Measurements from ENCODE around the gene TTLL3. TPM values are rescaled to one million over a fixed set of nuclear protein-coding genes. Genes with fewer than 3 reads are reported as not detected.
"Not testable (repeated sequence)": the region's sequence is repeated elsewhere in the genome, so short reads cannot be mapped to it uniquely, and the experiment has no call there.

TTLL3 gene
- total RNA-seq, 1 donor from 2014 or later: 50.0 TPM

GRCh38 chr3:9863058-9863772, 53.2 kb downstream of the TTLL3 start:
- Histone ChIP-seq H3K36me3 (no peaks in the 10 kb centered on the region), H3K9me3 (no peaks in the 10 kb centered on the region), H3K27me3 (ENCODE audit: low read depth) (no peaks in the 10 kb centered on the region), H3K4me1 (peaks cover 35% of the 10 kb centered on the region), H3K4me3 (peak overlapping the region; percentile 53), H3K27ac (no peak overlapping the region)
- no peak for TF ChIP-seq CTCF (IDR thresholded peaks at IDR 0.05)
- intact Hi-C loops (cut with DNase I): no loop called here
- DNase-seq (no peak), ATAC-seq (no peak)

GRCh38 chr3:9864200-9864927, 54.3 kb downstream of the TTLL3 start:
- Histone ChIP-seq H3K27me3 (ENCODE audit: low read depth) (no peaks in the 10 kb centered on the region), H3K4me1 (peaks cover 35% of the 10 kb centered on the region), H3K27ac (peak overlapping the region; percentile 72), H3K36me3 (no peaks in the 10 kb centered on the region), H3K9me3 (no peaks in the 10 kb centered on the region), H3K4me3 (peak overlapping the region; percentile 14)
- no peak for TF ChIP-seq CTCF (IDR thresholded peaks at IDR 0.05)
- ATAC-seq: peak; percentile 71 to 73
- DNase-seq: peak; percentile 74
- intact Hi-C loops (cut with DNase I): no loop called here

- intact Hi-C loops (cut with DNase I); H3K4me3 ChIP-seq: not testable (repeated sequence)
Measured at GRCh38 chr3:9865125-9865637, 55.1 kb downstream of the TTLL3 start.

GRCh38 chr3:9866639-9867038, 56.6 kb downstream of the TTLL3 start:
- Histone ChIP-seq H3K9me3 (no peaks in the 10 kb centered on the region), H3K4me3 (no peak overlapping the region), H3K27ac (peak overlapping the region; percentile 11), H3K27me3 (ENCODE audit: low read depth) (no peaks in the 10 kb centered on the region), H3K4me1 (peaks cover 35% of the 10 kb centered on the region), H3K36me3 (no peaks in the 10 kb centered on the region)
- ATAC-seq: peak; percentile 53 to 80
- TF ChIP-seq CTCF (IDR thresholded peaks at IDR 0.05): no peak
- peak; percentile 70 for DNase-seq
- intact Hi-C loops (cut with DNase I): no loop called here

More at GRCh38 chr3:9865125-9865637, 55.1 kb downstream of the TTLL3 start:
- H3K27me3 ChIP-seq (ENCODE audit: low read depth); H3K36me3 ChIP-seq; H3K9me3 ChIP-seq; ATAC-seq; DNase-seq: not testable (repeated sequence)
- H3K27ac ChIP-seq: peak overlapping the region; percentile 72
- peaks cover 35% of the 10 kb centered on the region for H3K4me1 ChIP-seq

GRCh38 chr3:9867106-9867505, 57.0 kb downstream of the TTLL3 start:
- no peaks in the 10 kb centered on the region for H3K36me3 ChIP-seq
- no peaks in the 10 kb centered on the region for H3K27me3 ChIP-seq (ENCODE audit: low read depth)
- intact Hi-C loops (cut with DNase I): no loop called here
- peaks cover 35% of the 10 kb centered on the region for H3K4me1 ChIP-seq
- H3K9me3 ChIP-seq: no peaks in the 10 kb centered on the region
- ATAC-seq (no peak), DNase-seq (no peak)
- TF ChIP-seq CTCF (IDR thresholded peaks at IDR 0.05): no peak
- H3K4me3 ChIP-seq: no peak overlapping the region
- H3K27ac ChIP-seq: peak overlapping the region; percentile 11

GRCh38 chr3:9869955-9870354, 59.9 kb downstream of the TTLL3 start:
- intact Hi-C loops (cut with DNase I): no loop called here
- H3K36me3 ChIP-seq: no peaks in the 10 kb centered on the region
- H3K9me3 ChIP-seq: no peaks in the 10 kb centered on the region
- DNase-seq: no peak
- ATAC-seq: no peak
- no peak overlapping the region for H3K27ac ChIP-seq
- no peak for TF ChIP-seq CTCF (IDR thresholded peaks at IDR 0.05)
- H3K4me3 ChIP-seq: no peak overlapping the region
- H3K4me1 ChIP-seq: peaks cover 9% of the 10 kb centered on the region
- H3K27me3 ChIP-seq (ENCODE audit: low read depth): no peaks in the 10 kb centered on the region
